Activated B cell treated with CpG ODN at 0.5 μM for 24 hours (primary cell): ENCODE results near the gene LHX6. TPM values are rescaled to one million over a fixed set of nuclear protein-coding genes. Genes with fewer than 3 reads are reported as not detected.

ENCODE experiments used
- ATAC-seq: fragments of 200-7000 bp; cut with Tn5 transposase; one replicate; pipeline ENCODE4 v1.10.0; 2021; ENCODE audit warnings: low read depth, mild to moderate bottlenecking, moderate library complexity
- CTCF ChIA-PET: fragments of 350-600 bp; sonication (Branson Sonifier 250); formaldehyde crosslinking; loops from one replicate; lab custom pipeline; 2021; ENCODE audit warnings: antibody characterized with exemption; lab: Charles Lee
- POLR2A ChIA-PET: fragments of 350-600 bp; sonication (Branson Sonifier 250); formaldehyde crosslinking; loops from one replicate; lab custom pipeline; 2021; ENCODE audit warnings: antibody characterized with exemption; lab: Charles Lee
- DNase-seq: peaks from one replicate; pipeline ENCODE4 v3.0.0; 2022
- H3K27ac Mint-ChIP-seq: one replicate; pipeline ENCODE4 v1.8.0; 2020; ENCODE audit warnings: mixed read lengths
- H3K27me3 Mint-ChIP-seq: one replicate; pipeline ENCODE4 v1.8.0; 2021; ENCODE audit warnings: mixed read lengths
- H3K36me3 Mint-ChIP-seq: one replicate; pipeline ENCODE4 v1.8.0; 2021; ENCODE audit warnings: low read depth, mixed read lengths
- H3K4me1 Mint-ChIP-seq: one replicate; pipeline ENCODE4 v1.8.0; 2021; ENCODE audit warnings: mixed read lengths
- H3K4me3 Mint-ChIP-seq: one replicate; pipeline ENCODE4 v1.8.0; 2020; ENCODE audit warnings: mild to moderate bottlenecking, mixed read lengths
- H3K9me3 Mint-ChIP-seq: one replicate; pipeline ENCODE4 v1.8.0; 2020; ENCODE audit warnings: mixed read lengths
- intact Hi-C: fragments of 100-400 bp; cut with micrococcal nuclease; formaldehyde crosslinking; loops from one replicate; pipeline ENCODE4 v1.15.1; 2024
- total RNA-seq: library from RNA; stranded (reverse); gene quantifications from 2 replicates; pipeline ENCODE4 v1.2.3, GENCODE V29; 2022
- TF ChIP-seq, protein P1 (sequence below): fragments of 200-600 bp; IDR thresholded peaks from one replicate; pipeline ENCODE4 v1.8.0; 2022; ENCODE audit warnings: antibody characterized with exemption, mild to moderate bottlenecking

LHX6 gene
- total RNA-seq, 1 donor from 2014 or later: not detected

DNA sequence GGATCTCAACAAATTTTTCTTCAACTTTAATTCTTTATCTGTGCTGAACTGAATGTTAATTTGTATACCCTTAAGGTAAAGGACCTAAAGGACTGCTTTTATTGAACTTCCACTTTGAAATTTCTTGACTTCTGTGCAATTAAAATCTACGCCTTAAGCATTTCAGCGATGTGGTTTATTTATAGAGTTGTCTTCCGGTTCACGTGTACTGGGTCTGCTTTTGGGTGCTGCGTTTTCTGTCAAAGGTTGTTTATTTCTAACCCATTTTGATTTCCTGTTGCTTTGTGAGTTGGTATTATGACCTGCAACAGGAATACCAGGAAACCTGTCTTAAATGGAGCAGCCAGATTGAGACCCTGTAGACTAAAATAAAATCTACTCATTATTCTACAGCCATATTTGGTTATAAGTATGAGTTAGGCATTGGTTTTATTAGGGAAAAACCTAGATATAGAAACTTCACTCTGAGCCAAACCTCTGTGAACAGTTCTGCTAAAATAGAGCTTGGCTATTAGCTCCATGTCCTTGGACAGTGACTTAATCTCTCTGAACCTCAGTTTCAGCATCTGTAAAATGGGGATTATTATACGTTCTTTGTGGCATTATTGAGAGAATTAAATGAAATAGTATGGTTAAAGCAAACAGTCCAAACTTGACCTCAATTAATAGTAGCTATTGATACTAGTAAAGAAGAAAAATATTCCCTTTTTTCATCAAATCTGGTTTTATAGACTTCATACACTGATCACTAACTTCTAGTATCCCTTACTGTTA lies 39.5 kb upstream of the LHX6 start:
- Mint-ChIP-seq H3K4me1 (peaks cover 40% of the 10 kb centered on the region), H3K9me3 (no peaks in the 10 kb centered on the region), H3K27me3 (no peaks in the 10 kb centered on the region), H3K4me3 (no peak overlapping the region), H3K36me3 (peaks cover 38% of the 10 kb centered on the region), H3K27ac (no peak overlapping the region)
- ATAC-seq (no peak), DNase-seq (no peak)
- POLR2A ChIA-PET: no interaction called here
- intact Hi-C loops: loop anchor here (10.0 kb wide), 1 partner anchor 107 kb away; the partner anchor contains the start of gene PTGS1
- TF ChIP-seq, protein P1, sequence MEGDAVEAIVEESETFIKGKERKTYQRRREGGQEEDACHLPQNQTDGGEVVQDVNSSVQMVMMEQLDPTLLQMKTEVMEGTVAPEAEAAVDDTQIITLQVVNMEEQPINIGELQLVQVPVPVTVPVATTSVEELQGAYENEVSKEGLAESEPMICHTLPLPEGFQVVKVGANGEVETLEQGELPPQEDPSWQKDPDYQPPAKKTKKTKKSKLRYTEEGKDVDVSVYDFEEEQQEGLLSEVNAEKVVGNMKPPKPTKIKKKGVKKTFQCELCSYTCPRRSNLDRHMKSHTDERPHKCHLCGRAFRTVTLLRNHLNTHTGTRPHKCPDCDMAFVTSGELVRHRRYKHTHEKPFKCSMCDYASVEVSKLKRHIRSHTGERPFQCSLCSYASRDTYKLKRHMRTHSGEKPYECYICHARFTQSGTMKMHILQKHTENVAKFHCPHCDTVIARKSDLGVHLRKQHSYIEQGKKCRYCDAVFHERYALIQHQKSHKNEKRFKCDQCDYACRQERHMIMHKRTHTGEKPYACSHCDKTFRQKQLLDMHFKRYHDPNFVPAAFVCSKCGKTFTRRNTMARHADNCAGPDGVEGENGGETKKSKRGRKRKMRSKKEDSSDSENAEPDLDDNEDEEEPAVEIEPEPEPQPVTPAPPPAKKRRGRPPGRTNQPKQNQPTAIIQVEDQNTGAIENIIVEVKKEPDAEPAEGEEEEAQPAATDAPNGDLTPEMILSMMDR: no peak
- CTCF ChIA-PET: no interaction called here

DNA sequence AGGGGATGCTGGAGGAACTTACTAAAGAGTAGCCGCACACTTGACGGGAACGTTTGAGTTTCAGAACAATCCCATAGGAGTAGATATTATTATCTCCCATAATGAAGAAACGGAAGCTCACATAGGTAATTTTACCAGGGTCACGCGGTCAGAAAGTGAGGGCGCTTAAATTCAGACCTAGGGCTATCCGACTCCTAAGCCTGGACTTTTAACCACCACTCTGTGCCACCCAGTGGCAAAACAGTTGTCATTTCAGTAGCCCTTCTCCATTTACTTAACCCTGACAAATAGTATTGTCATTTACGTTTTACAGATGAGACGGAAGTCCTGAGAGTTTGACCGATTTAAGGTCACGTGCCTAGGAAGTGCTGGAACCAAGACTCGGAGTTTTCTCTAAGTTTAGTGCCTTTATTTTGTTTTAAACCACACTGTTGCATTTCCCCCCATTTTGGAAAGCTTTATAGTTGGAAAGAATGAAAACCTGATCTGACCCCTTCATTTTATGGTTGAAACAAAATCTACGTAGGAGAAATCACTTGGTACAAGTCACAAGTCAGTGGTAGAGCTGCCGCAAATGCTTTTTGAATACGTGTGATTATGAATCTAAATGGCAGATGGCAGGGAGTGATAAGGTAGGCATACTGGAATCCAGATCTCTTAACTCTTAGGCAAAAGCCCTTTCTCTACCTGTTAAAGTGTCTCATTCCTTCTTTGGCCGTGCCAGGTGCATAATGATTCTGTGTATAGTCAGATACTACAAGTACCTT lies 36.6 kb upstream of the LHX6 start:
- TF ChIP-seq, protein P1: no peak
- ATAC-seq (peak; percentile 43), DNase-seq (no peak)
- POLR2A ChIA-PET: interaction anchor here (0.7 to 1.7 kb wide), 8 partner anchors 21 to 1814 kb away, joined by 3 to 8 read pairs (median 5); partner anchors contain the start of genes MORN5, NDUFA8, PTGS1 and ZBTB6
- H3K9me3 Mint-ChIP-seq: no peaks in the 10 kb centered on the region
- H3K36me3 Mint-ChIP-seq: peaks cover 26% of the 10 kb centered on the region
- CTCF ChIA-PET: interaction anchor here (0.8 to 2.2 kb wide), 5 partner anchors 11 to 167 kb away, joined by 3 to 6 read pairs (median 4); no protein-coding TSS in a partner anchor
- H3K27ac Mint-ChIP-seq: peak overlapping the region; percentile 100
- H3K4me3 Mint-ChIP-seq: peak overlapping the region; percentile 99
- no peaks in the 10 kb centered on the region for H3K27me3 Mint-ChIP-seq
- intact Hi-C loops: loop anchor here (2.0 to 10.0 kb wide), 2 partner anchors 107 to 109 kb away; partner anchors contain the start of genes MORN5, NDUFA8 and PTGS1
- H3K4me1 Mint-ChIP-seq: peaks cover 43% of the 10 kb centered on the region

DNA sequence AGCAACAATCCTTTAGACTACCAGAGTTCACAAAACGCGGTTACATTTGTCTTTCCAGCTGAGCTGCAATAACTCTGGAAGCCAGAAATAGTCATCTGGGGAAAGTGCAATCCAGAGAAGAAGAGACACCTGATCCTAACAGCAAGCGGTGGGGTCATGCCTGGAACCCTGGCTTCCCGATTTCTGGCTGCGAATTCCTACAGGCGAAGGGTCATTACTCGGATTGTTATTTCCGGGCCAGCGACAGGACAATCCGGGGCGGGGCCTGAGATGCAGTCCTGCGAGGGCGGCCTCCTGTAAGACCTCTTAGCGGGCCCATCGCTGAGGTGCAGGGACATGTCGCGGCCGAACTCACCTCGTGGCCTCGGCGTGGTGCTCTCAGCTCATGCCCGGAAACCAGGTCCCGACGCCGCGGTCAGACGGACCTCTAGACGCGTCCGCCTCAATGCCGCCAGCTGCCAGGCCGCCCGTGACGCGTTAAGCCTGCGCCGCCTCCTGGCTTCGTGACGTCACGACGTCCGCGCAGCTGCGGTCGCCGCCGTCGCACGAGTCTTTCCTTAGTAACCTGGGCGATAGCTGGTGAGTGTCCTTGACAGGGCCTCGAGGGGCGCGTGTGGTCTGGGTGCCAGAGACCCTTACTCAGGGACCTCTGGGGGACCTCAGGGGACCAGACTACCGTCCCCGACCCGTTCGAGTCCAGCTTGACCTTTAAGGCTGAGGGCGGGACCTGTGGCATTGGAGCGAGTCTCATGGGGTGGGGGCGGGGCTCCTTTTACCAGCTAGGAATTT lies 35.8 kb upstream of the LHX6 start, which contains the start of the genes MRRF and RBM18:
TSS of gene MRRF (plus strand) at position 523 of the 789 bp plus-strand sequence. CDS start 6,010 bp downstream, outside the sequence.
TSS of gene RBM18 (minus strand) at position 481 of the 789 bp plus-strand sequence. CDS start 3,348 bp downstream, outside the sequence.
- CTCF ChIA-PET: interaction anchor here (0.7 to 2.2 kb wide), 6 partner anchors 11 to 166 kb away, joined by 3 to 6 read pairs (median 4); no protein-coding TSS in a partner anchor
- H3K27me3 Mint-ChIP-seq: no peaks in the 10 kb centered on the region
- peaks cover 31% of the 10 kb centered on the region for H3K36me3 Mint-ChIP-seq
- TF ChIP-seq, protein P1: no peak
- peak within 1 kb of the TSS; percentile 100 for H3K27ac Mint-ChIP-seq
- ATAC-seq (peak; percentile 83), DNase-seq (peak; percentile 94)
- H3K4me3 Mint-ChIP-seq: peak within 1 kb of the TSS; percentile 99
- H3K9me3 Mint-ChIP-seq: no peaks in the 10 kb centered on the region
- peaks cover 42% of the 10 kb centered on the region for H3K4me1 Mint-ChIP-seq
- POLR2A ChIA-PET: interaction anchor here (0.7 to 1.7 kb wide), 8 partner anchors 22 to 1815 kb away, joined by 3 to 8 read pairs (median 5); partner anchors contain the start of genes MORN5, NDUFA8, PTGS1 and ZBTB6
- intact Hi-C loops: loop anchor here (1.0 to 10.0 kb wide), 5 partner anchors 22 to 198 kb away; partner anchors contain the start of genes MORN5, NDUFA8, PTGS1 and TTLL11

DNA sequence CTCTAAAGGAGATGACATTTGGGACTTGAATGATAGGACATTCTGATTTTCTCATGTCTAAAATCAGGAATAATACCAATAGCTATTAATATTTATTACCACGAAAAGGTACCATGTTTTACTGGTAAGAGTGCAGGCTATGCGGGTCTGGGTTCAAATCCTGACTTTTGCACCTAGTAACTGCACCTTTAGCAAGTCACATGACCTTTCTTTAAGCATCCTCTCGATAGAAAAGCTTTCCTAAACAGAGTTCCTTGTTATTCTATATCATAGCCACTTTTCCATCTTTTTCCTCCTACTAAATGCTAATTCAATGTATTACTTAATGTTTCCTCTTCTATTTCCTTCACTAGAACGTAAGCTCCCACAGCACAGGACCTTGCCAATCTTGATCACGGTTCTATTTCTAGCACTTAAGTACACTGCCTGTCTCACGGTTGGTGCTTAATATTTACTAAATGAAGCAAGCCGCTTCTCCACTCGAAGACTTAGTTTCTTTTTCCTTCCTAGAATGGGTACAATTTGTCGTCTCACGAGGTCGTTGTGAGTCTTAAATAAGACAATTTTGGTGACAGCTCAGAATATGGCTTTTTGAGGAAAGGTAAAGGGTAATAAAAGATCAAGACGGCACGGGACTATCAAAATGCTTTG lies 35.1 kb upstream of the LHX6 start:
- POLR2A ChIA-PET: interaction anchor here (1.6 to 1.7 kb wide), 2 partner anchors 105 to 649 kb away, joined by 8 read pairs; partner anchors contain the start of genes MORN5, NDUFA8 and ZBTB6
- intact Hi-C loops: loop anchor here (1.0 to 10.0 kb wide), 5 partner anchors 22 to 198 kb away; partner anchors contain the start of genes MORN5, NDUFA8, PTGS1 and TTLL11
- ATAC-seq (no peak), DNase-seq (no peak)
- Mint-ChIP-seq H3K36me3 (peaks cover 38% of the 10 kb centered on the region), H3K9me3 (no peaks in the 10 kb centered on the region), H3K27ac (peak overlapping the region; percentile 100), H3K4me1 (peaks cover 42% of the 10 kb centered on the region), H3K27me3 (no peaks in the 10 kb centered on the region), H3K4me3 (peak overlapping the region; percentile 99)
- CTCF ChIA-PET: interaction anchor here (0.7 to 2.2 kb wide), 3 partner anchors 15 to 165 kb away, joined by 3 to 6 read pairs (median 4); no protein-coding TSS in a partner anchor
- TF ChIP-seq, protein P1: no peak
